K562 (cell line): ENCODE data around the gene INCA1. TPM values are rescaled to one million over a fixed set of nuclear protein-coding genes. Genes with fewer than 3 reads are reported as not detected.

ENCODE experiments used
- ADNP ChIP-seq: fragments of 200-800 bp; sonication (Bioruptor generic); IDR thresholded peaks from 2 replicates; pipeline ENCODE4 v1.6.1; 2016; ENCODE audit warnings: missing genetic modification characterization, missing compliant biosample characterization
- CEBPB ChIP-seq: fragments of 450-650 bp; IDR thresholded peaks from 2 replicates; pipeline ENCODE4 v1.6.1; 2016; ENCODE audit warnings: missing genetic modification characterization, missing compliant biosample characterization
- CXXC5 ChIP-seq: fragments of 250-450 bp; sonication (Bioruptor Pico); IDR thresholded peaks from 2 replicates; pipeline ENCODE4 v1.8.0; 2022; ENCODE audit warnings: inconsistent platforms, mild to moderate bottlenecking, moderate library complexity
- HMBOX1 ChIP-seq: sonication (generic); IDR thresholded peaks from 2 replicates; pipeline ENCODE4 v1.6.1; 2016
- HMGXB4 ChIP-seq: sonication (generic); formaldehyde crosslinking; IDR thresholded peaks from 2 replicates; pipeline ENCODE4 v1.8.1; 2023; ENCODE audit warnings: mild to moderate bottlenecking, missing genetic modification reagents
- KLF16 ChIP-seq: IDR thresholded peaks from 2 replicates; pipeline ENCODE4 v1.6.1; 2016; ENCODE audit warnings: antibody characterized with exemption
- MBD2 ChIP-seq: sonication (generic); IDR thresholded peaks from 2 replicates; pipeline ENCODE4 v1.6.1; 2016; ENCODE audit warnings: low read depth, borderline replicate concordance
- MTA2 ChIP-seq: fragments of 450-650 bp; IDR thresholded peaks from 2 replicates; pipeline ENCODE4 v1.6.1; 2016; ENCODE audit warnings: low read depth
- RAD21 ChIP-seq, 2 experiments: fragments of 250-450 bp in 1 of 2; fragments of 450-650 bp in 1 of 2; sonication (Bioruptor Pico) in 1 of 2; formaldehyde crosslinking in 1 of 2; IDR thresholded peaks in 1 of 2; conservative IDR thresholded peaks in 1 of 2; 2 replicates each; pipeline versions ENCODE4 v1.4.0 to v1.8.0; 2020 to 2022; ENCODE audit warnings: mild to moderate bottlenecking in 2 of 2, moderate library complexity in 1 of 2
- SMC3 ChIP-seq: conservative IDR thresholded peaks from 2 replicates; pipeline ENCODE4 v1.6.1; 2011; ENCODE audit warnings: low read depth, low read length, improper control_type of control experiment; ENCODE audit not compliant: insufficient read depth
- ZFPM2 ChIP-seq: fragments of 250-450 bp; sonication (Bioruptor Pico); IDR thresholded peaks from 2 replicates; pipeline ENCODE4 v1.5.1; 2022; ENCODE audit warnings: mild to moderate bottlenecking
- polyA plus RNA-seq, 8 experiments: library from polyadenylated mRNA; depleted of rRNA in 4 of 8; stranded (reverse) in 5 of 8; unstranded in 3 of 8; fragments of >200 nt; fragmentation: Nextera tagmentation in 2 of 8; fragmentation: Illumina TruSeq in 1 of 8; extraction: Ambion mirVana in 2 of 8; extraction: Trizol in 1 of 8; gene quantifications; 2 replicates each; pipeline versions ENCODE4 v1.2.1 to v1.2.3, GENCODE V29; 2011 to 2014; ENCODE audit warnings: inconsistent platforms in 1 of 8, missing spikeins in 1 of 8
- total RNA-seq, 7 experiments: library from RNA; depleted of rRNA in 6 of 7; stranded (reverse); fragments of >200 nt in 6 of 7; fragmentation: Illumina TruSeq in 2 of 7; extraction: Trizol in 2 of 7; gene quantifications; 2 replicates each; pipeline versions ENCODE4 v1.2.1 to v1.2.3, GENCODE V29; 2011 to 2021; ENCODE audit warnings: low replicate concordance in 1 of 7
- TF ChIP-seq, protein P1 (sequence below), 2 experiments: fragments of 450-650 bp in 1 of 2; sonication (generic) in 1 of 2; formaldehyde crosslinking in 1 of 2; IDR thresholded peaks; 2 replicates each; pipeline versions ENCODE4 v1.7.1 to v1.9.0; 2016 to 2022; ENCODE audit warnings: inconsistent platforms in 1 of 2, mild to moderate bottlenecking in 1 of 2, missing genetic modification reagents in 1 of 2
- TF ChIP-seq, protein P2 (sequence below), 2 experiments: fragments of 200-800 bp in 1 of 2; sonication (Bioruptor generic) in 1 of 2; sonication (generic) in 1 of 2; formaldehyde crosslinking in 1 of 2; IDR thresholded peaks in 1 of 2; conservative IDR thresholded peaks in 1 of 2; 2 replicates each; pipeline versions ENCODE4 v1.5.0 to v1.6.1; 2016 to 2020; ENCODE audit warnings: missing compliant biosample characterization in 1 of 2, missing genetic modification characterization in 1 of 2, missing genetic modification reagents in 1 of 2

The INCA1 gene
- total and polyA plus RNA-seq, 9 of the 15 experiments (the other 6 are each of a cell fraction or from before 2014, with no cell fraction given): 0.08 to 0.50 (median 0.13) TPM; not detected in 4

- TF ChIP-seq, protein P1, sequence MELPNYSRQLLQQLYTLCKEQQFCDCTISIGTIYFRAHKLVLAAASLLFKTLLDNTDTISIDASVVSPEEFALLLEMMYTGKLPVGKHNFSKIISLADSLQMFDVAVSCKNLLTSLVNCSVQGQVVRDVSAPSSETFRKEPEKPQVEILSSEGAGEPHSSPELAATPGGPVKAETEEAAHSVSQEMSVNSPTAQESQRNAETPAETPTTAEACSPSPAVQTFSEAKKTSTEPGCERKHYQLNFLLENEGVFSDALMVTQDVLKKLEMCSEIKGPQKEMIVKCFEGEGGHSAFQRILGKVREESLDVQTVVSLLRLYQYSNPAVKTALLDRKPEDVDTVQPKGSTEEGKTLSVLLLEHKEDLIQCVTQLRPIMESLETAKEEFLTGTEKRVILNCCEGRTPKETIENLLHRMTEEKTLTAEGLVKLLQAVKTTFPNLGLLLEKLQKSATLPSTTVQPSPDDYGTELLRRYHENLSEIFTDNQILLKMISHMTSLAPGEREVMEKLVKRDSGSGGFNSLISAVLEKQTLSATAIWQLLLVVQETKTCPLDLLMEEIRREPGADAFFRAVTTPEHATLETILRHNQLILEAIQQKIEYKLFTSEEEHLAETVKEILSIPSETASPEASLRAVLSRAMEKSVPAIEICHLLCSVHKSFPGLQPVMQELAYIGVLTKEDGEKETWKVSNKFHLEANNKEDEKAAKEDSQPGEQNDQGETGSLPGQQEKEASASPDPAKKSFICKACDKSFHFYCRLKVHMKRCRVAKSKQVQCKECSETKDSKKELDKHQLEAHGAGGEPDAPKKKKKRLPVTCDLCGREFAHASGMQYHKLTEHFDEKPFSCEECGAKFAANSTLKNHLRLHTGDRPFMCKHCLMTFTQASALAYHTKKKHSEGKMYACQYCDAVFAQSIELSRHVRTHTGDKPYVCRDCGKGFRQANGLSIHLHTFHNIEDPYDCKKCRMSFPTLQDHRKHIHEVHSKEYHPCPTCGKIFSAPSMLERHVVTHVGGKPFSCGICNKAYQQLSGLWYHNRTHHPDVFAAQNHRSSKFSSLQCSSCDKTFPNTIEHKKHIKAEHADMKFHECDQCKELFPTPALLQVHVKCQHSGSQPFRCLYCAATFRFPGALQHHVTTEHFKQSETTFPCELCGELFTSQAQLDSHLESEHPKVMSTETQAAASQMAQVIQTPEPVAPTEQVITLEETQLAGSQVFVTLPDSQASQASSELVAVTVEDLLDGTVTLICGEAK (IDR thresholded peaks at IDR 0.05): peak; percentile 51; the same call in 1 of the 2 replicates
- TF ChIP-seq, protein P1 (CRISPR knock-in tag; IDR thresholded peaks at IDR 0.05): no peak
- TF ChIP-seq KLF16 (no peak), MBD2 (peak; percentile 99), SMC3 (no peak), CXXC5 (CRISPR knock-in tag) (no peak), ADNP (tag) (no peak), RAD21 (CRISPR knock-in tag; conservative IDR thresholded peaks at IDR 0.05 in 1 of 2, IDR thresholded peaks at IDR 0.05 in 1 of 2) (no peak), CEBPB (tag) (no peak), HMBOX1 (no peak), ZFPM2 (CRISPR knock-in tag) (no peak), MTA2 (no peak), HMGXB4 (CRISPR knock-in tag) (no peak)
- TF ChIP-seq, protein P2, sequence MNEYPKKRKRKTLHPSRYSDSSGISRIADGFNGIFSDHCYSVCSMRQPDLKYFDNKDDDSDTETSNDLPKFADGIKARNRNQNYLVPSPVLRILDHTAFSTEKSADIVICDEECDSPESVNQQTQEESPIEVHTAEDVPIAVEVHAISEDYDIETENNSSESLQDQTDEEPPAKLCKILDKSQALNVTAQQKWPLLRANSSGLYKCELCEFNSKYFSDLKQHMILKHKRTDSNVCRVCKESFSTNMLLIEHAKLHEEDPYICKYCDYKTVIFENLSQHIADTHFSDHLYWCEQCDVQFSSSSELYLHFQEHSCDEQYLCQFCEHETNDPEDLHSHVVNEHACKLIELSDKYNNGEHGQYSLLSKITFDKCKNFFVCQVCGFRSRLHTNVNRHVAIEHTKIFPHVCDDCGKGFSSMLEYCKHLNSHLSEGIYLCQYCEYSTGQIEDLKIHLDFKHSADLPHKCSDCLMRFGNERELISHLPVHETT (CRISPR knock-in tag; conservative IDR thresholded peaks at IDR 0.05 in 1 of 2, IDR thresholded peaks at IDR 0.05 in 1 of 2): no peak
These were observed 30.3 kb downstream of the INCA1 start (continued) for GRCh38 chr17:4966844-4967538.
